Thymus (tissue), 11 donors: ENCODE measurements around the gene RPS24. TPM values are rescaled to one million over a fixed set of nuclear protein-coding genes. Genes with fewer than 3 reads are reported as not detected.

Experiments used
- DNase-seq, 9 donors: peaks; one replicate each; pipeline ENCODE4 v3.0.0-alpha.2; 2013; ENCODE audit warnings: low spot score in 9 of 9, low read depth in 6 of 9, missing footprints in 1 of 9
- H3K27ac ChIP-seq, 2 donors: one replicate each; pipeline ENCODE4 v1.5.1; 2013; ENCODE audit warnings: control low read depth in 1 of 2, low read depth in 1 of 2, low read length in 1 of 2, mild to moderate bottlenecking in 1 of 2, moderate library complexity in 1 of 2
- H3K27me3 ChIP-seq, 2 donors: one replicate each; pipeline ENCODE4 v1.5.1; 2013; ENCODE audit warnings: low read length in 1 of 2; ENCODE audit not compliant: control insufficient read depth in 2 of 2, insufficient read depth in 1 of 2
- H3K36me3 ChIP-seq, 2 donors: one replicate each; pipeline ENCODE4 v1.5.1; 2013; ENCODE audit warnings: low read length in 1 of 2, mild to moderate bottlenecking in 1 of 2, moderate library complexity in 1 of 2; ENCODE audit not compliant: control insufficient read depth in 2 of 2, insufficient read depth in 2 of 2
- H3K4me1 ChIP-seq, 2 donors: one replicate each; pipeline ENCODE4 v1.5.1; 2013; ENCODE audit warnings: low read length in 2 of 2; ENCODE audit not compliant: control insufficient read depth in 2 of 2, insufficient read depth in 2 of 2
- H3K4me3 ChIP-seq, 2 donors: one replicate each; pipeline ENCODE4 v1.5.1; 2013; ENCODE audit warnings: low read length in 2 of 2, control low read depth in 1 of 2, mild to moderate bottlenecking in 1 of 2
- H3K9me3 ChIP-seq, 2 donors: one replicate each; pipeline ENCODE4 v1.5.1; 2013; ENCODE audit warnings: low read length in 1 of 2, mild to moderate bottlenecking in 1 of 2; ENCODE audit not compliant: control insufficient read depth in 2 of 2, insufficient read depth in 1 of 2
- WGBS: extraction: QIAGEN DNeasy Blood & Tissue Kit; methylation state at CpG from one replicate; pipeline ENCODE4 v1.1.7; 2013; 5-methylcytosine and 5-hydroxymethylcytosine counted together
- polyA plus RNA-seq: library from polyadenylated mRNA; stranded (reverse); fragments of 200-250 nt; gene quantifications from one replicate; pipeline ENCODE4 v1.2.3, GENCODE V29; 2013
- total RNA-seq: library from RNA; stranded (reverse); fragments of 120-200 nt; gene quantifications from one replicate; pipeline ENCODE4 v1.2.4, GENCODE V29; 2013
- donor health status: healthy.

Gene RPS24
- total and polyA plus RNA-seq, 2 donors, result 6,310 to 8,229 TPM

- Histone ChIP-seq H3K36me3 (peaks cover 57 to 58% of the 10 kb centered on the region in 2 donors), H3K4me1 (no peaks in the 10 kb centered on the region)
These were observed 33.5 kb upstream of the RPS24 start for GRCh38 chr10:78000206-78000605.

GRCh38 chr10:78000956-78001472 lies 32.6 kb upstream of the RPS24 start:
- H3K27me3 ChIP-seq, result no peaks in the 10 kb centered on the region
- no peak for DNase-seq

More at GRCh38 chr10:78000206-78000605, 33.5 kb upstream of the RPS24 start:
- no peak for DNase-seq
- H3K27ac ChIP-seq, result no peak overlapping the region
- no peaks in the 10 kb centered on the region for H3K9me3 ChIP-seq
- no peaks in the 10 kb centered on the region for H3K27me3 ChIP-seq
- H3K4me3 ChIP-seq, result no peak overlapping the region

DNA sequence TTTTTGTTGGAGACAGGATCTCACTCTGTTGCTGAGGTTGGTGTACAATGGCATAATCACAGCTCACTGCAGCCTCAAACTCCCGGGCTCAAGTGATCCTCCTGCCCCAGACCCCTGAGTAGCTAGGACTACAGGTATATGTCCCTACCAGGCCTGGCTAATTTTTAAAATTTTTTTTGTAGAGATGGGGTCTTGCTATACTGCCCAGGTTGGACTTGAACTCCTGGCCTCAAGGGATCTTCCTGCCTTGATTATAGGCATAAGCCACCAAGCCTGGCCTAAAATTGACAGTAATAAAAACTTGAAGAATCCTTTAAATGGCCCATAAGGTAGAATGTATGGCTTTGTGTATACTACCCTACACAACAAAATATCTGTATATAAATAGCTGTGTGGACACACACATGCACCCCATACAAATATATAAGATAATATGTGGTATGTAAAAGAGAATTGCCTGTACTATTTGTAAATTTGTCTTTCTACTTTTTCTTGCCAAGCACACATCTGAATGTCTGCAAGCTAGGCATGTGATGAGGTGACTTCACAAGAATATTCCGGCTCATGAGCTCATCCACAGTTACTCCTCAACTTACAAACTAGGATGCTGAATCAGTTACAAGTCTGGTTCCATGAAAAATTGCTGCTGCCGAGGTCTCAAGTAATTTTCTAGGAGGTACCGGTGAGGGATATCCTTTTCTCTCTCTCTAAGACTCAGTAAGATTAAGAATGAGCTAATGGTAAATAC lies 30.9 kb upstream of the RPS24 start:
- no peak overlapping the region for H3K27ac ChIP-seq
- H3K27me3 ChIP-seq, result no peaks in the 10 kb centered on the region
- WGBS, result 97% methylated on average over 4 of the region's 4 CpGs
- H3K4me1 ChIP-seq, result no peaks in the 10 kb centered on the region
- no peaks in the 10 kb centered on the region for H3K9me3 ChIP-seq
- H3K4me3 ChIP-seq, result no peak overlapping the region
- H3K36me3 ChIP-seq, result peaks cover 72 to 77% of the 10 kb centered on the region in 2 donors
- DNase-seq, result no peak

More at GRCh38 chr10:78000956-78001472, 32.6 kb upstream of the RPS24 start:
- Histone ChIP-seq H3K9me3 (no peaks in the 10 kb centered on the region), H3K4me1 (no peaks in the 10 kb centered on the region), H3K4me3 (no peak overlapping the region), H3K27ac (no peak overlapping the region), H3K36me3 (peaks cover 63 to 65% of the 10 kb centered on the region in 2 donors)
- WGBS, result 94% methylated on average over 6 of the region's 6 CpGs

GRCh38 chr10:78004215-78005026 lies 29.2 kb upstream of the RPS24 start:
- WGBS, result 98% methylated on average over 16 of the region's 16 CpGs
- no peak overlapping the region for H3K27ac ChIP-seq
- no peaks in the 10 kb centered on the region for H3K4me1 ChIP-seq
- no peak for DNase-seq
- H3K4me3 ChIP-seq, result no peak overlapping the region
- H3K27me3 ChIP-seq, result no peaks in the 10 kb centered on the region
- no peaks in the 10 kb centered on the region for H3K9me3 ChIP-seq
- peaks cover 78 to 84% of the 10 kb centered on the region in 2 donors for H3K36me3 ChIP-seq

- H3K27me3 ChIP-seq, result no peaks in the 10 kb centered on the region
- peaks cover 79 to 85% of the 10 kb centered on the region in 2 donors for H3K36me3 ChIP-seq
- WGBS, result 92% methylated on average over 1 of the region's 1 CpG
- H3K4me3 ChIP-seq, result no peak overlapping the region
- H3K4me1 ChIP-seq, result no peaks in the 10 kb centered on the region
- no peaks in the 10 kb centered on the region for H3K9me3 ChIP-seq
- DNase-seq, result no peak
- no peak overlapping the region for H3K27ac ChIP-seq
These were observed 26.5 kb upstream of the RPS24 start for GRCh38 chr10:78007172-78007571.

DNA sequence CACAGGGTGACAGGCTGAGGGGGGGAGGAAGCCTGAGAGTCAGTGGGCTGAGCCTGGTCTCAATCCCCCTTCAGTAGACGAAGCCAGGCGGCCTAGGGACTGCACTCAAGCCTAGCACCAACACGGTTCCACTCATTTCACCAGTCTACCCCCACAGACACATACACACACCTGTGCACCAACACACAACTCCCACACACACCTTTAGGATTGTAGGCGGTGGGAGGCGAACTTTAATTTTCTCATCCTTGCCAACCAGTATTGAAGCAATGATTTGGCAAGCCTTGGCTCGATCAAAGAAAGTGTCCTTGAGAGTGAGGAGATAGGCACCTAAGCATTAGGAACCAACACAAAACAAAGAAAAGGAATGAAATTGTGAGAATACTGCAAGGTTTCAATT lies 24.0 kb upstream of the RPS24 start:
- no peak for DNase-seq
- no peaks in the 10 kb centered on the region for H3K27me3 ChIP-seq
- H3K4me3 ChIP-seq, result no peak overlapping the region
- no peaks in the 10 kb centered on the region for H3K9me3 ChIP-seq
- H3K4me1 ChIP-seq, result no peaks in the 10 kb centered on the region
- WGBS, result 98% methylated on average over 6 of the region's 6 CpGs
- peaks cover 69 to 81% of the 10 kb centered on the region in 2 donors for H3K36me3 ChIP-seq
- no peak overlapping the region for H3K27ac ChIP-seq

DNA sequence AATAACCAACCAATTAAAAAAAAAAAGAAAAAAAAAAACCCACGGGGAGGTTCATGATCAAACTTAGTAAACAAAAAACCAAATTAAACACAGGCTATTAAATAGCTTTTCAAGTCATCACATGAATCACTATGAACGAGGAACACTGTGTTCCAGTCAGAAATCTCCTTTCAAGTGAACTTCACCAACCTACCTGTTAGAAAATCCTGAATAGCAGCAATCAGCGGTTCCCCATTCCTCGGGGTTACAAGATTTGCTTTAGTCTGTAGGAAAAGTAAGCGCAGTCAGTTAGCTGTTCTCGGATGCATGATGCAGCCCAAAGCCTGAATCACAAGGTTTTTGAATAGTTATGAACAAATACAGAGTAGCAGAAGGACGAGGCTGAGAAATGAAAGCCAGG lies 23.4 kb upstream of the RPS24 start:
- 98% methylated on average over 7 of the region's 7 CpGs for WGBS
- Histone ChIP-seq H3K27ac (no peak overlapping the region), H3K4me3 (no peak overlapping the region), H3K27me3 (no peaks in the 10 kb centered on the region), H3K4me1 (no peaks in the 10 kb centered on the region), H3K36me3 (peaks cover 63 to 82% of the 10 kb centered on the region in 2 donors), H3K9me3 (no peaks in the 10 kb centered on the region)
- no peak for DNase-seq

DNA sequence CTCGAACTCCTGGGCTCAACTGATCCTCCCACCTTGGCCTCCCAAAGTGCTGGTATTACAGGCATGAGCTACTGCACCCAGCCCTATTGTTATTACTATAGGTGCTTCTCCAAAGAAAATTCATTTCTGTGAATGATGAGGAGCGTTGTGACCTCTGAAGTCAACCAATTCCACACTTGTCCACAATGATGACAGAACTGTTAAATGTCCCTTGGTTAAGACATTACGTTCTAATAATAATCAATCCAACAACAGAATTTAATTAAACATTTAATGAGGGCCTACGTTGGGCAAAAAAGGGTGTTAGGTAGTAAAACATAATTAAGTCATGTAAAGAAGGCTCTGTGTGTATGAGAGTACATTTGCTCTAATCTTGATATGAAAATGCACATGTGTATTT lies 22.6 kb upstream of the RPS24 start:
- no peak overlapping the region for H3K27ac ChIP-seq
- H3K27me3 ChIP-seq, result no peaks in the 10 kb centered on the region
- WGBS, result 97% methylated on average over 4 of the region's 4 CpGs
- H3K9me3 ChIP-seq, result no peaks in the 10 kb centered on the region
- peaks cover 63 to 82% of the 10 kb centered on the region in 2 donors for H3K36me3 ChIP-seq
- DNase-seq, result no peak
- H3K4me1 ChIP-seq, result no peaks in the 10 kb centered on the region
- H3K4me3 ChIP-seq, result no peak overlapping the region

DNA sequence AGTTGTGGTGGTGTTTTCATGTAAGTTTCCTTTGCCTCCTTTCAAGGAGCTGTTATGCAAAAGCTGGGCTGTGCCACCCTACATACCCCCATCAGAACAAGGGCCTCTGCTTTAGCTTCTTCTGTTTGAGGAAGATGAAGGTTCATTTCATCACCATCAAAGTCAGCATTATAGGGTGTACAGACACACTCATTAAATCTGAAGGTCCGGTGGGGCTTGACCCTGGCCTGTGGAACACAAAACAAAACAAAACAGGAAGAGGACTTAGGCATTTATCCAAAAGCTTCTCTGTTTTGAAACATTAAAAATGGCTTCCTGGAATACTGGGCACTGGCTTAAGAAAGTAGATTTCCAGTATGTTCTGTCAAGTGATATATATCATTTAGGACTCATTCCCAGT lies 20.1 kb upstream of the RPS24 start:
- 98% methylated on average over 1 of the region's 1 CpG for WGBS
- Histone ChIP-seq H3K4me3 (no peak overlapping the region), H3K4me1 (no peaks in the 10 kb centered on the region), H3K9me3 (no peaks in the 10 kb centered on the region), H3K27me3 (no peaks in the 10 kb centered on the region), H3K36me3 (peaks cover 74 to 84% of the 10 kb centered on the region in 2 donors), H3K27ac (no peak overlapping the region)
- no peak for DNase-seq
